Inflammatory macrophage (primary cell): ENCODE data around the gene SNX14.
A peak's percentile ranks its signal among the peaks of the same experiment; 100 is the strongest.
"Not testable (repeated sequence)": the region's sequence is repeated elsewhere in the genome, so short reads cannot be mapped to it uniquely, and the experiment has no call there.

Experiments used
- DNase-seq, 2 donors: peaks; one replicate each; pipeline ENCODE4 v3.0.0-alpha.2; 2020 to 2022

The SNX14 gene

GRCh38 chr6:85582832-85583231, 10.8 kb downstream of the SNX14 start:
- DNase-seq = not testable (repeated sequence)

- DNase-seq = no peak
Observed at GRCh38 chr6:85581572-85581971, 12.1 kb downstream of the SNX14 start.

- no peak for DNase-seq
Observed at GRCh38 chr6:85580878-85581267, 12.8 kb downstream of the SNX14 start.

GRCh38 chr6:85580118-85580877, 13.4 kb downstream of the SNX14 start:
- DNase-seq = no peak

- DNase-seq = no peak
Observed at GRCh38 chr6:85579581-85579980, 14.1 kb downstream of the SNX14 start.

- peak; percentile 27 to 40 for DNase-seq
Observed at GRCh38 chr6:85576476-85576875, 17.2 kb downstream of the SNX14 start.

- DNase-seq = no peak
Observed at GRCh38 chr6:85574932-85575598, 18.6 kb downstream of the SNX14 start.

GRCh38 chr6:85569323-85569722, 24.3 kb downstream of the SNX14 start:
- no peak for DNase-seq

- peak in 1 of 2 donors; percentile 13 for DNase-seq
Observed at GRCh38 chr6:85568411-85568810, 25.2 kb downstream of the SNX14 start.

GRCh38 chr6:85565736-85566135, 27.9 kb downstream of the SNX14 start:
- no peak for DNase-seq

GRCh38 chr6:85564223-85564622, 29.4 kb downstream of the SNX14 start:
- DNase-seq = not testable (repeated sequence)

GRCh38 chr6:85561750-85562357, 31.8 kb downstream of the SNX14 start:
- DNase-seq = peak; percentile 80 to 83

- DNase-seq = no peak
Observed at GRCh38 chr6:85556992-85557668, 36.5 kb downstream of the SNX14 start.

- DNase-seq = no peak
Observed at GRCh38 chr6:85552652-85553051, 41.0 kb downstream of the SNX14 start.

- no peak for DNase-seq
Observed at GRCh38 chr6:85551264-85551663, 42.4 kb downstream of the SNX14 start.

- DNase-seq = no peak
Observed at GRCh38 chr6:85547719-85548118, 45.9 kb downstream of the SNX14 start.

GRCh38 chr6:85544776-85545175, 48.9 kb downstream of the SNX14 start:
- DNase-seq = no peak

- DNase-seq = peak in 1 of 2 donors; percentile 30
Observed at GRCh38 chr6:85537055-85537494, 56.6 kb downstream of the SNX14 start.

- not testable (repeated sequence) for DNase-seq
Observed at GRCh38 chr6:85524281-85524680, 69.4 kb downstream of the SNX14 start.

GRCh38 chr6:85516168-85516567, 77.5 kb downstream of the SNX14 start:
- DNase-seq = no peak

GRCh38 chr6:85506441-85507093, 87.1 kb downstream of the SNX14 start:
- DNase-seq = no peak

GRCh38 chr6:85498596-85499258, 94.9 kb downstream of the SNX14 start:
- DNase-seq = no peak
